OCI-M2 (cell line): ENCODE data around the gene PCSK2.

Experiments used
- DNase-seq: peaks from one replicate; lab custom pipeline; 2025; ENCODE audit not compliant: unreplicated experiment; lab: John Stamatoyannopoulos, UW

Gene PCSK2

GRCh38 chr20:17470973-17471372 is 244.1 kb downstream of the PCSK2 start:
- DNase-seq = no peak

- no peak for DNase-seq
These were observed 244.9 kb downstream of the PCSK2 start for GRCh38 chr20:17471606-17472187.

GRCh38 chr20:17473659-17474058 is 246.8 kb downstream of the PCSK2 start:
- DNase-seq = no peak

- no peak for DNase-seq
These were observed 252.3 kb downstream of the PCSK2 start for GRCh38 chr20:17479063-17479657.

- no peak for DNase-seq
These were observed 253.9 kb downstream of the PCSK2 start for GRCh38 chr20:17480696-17481095.

GRCh38 chr20:17481661-17482060 is 254.8 kb downstream of the PCSK2 start:
- DNase-seq = no peak

- DNase-seq = no peak
These were observed 255.7 kb downstream of the PCSK2 start for GRCh38 chr20:17482536-17482935.

GRCh38 chr20:17485017-17485416 is 258.2 kb downstream of the PCSK2 start:
- no peak for DNase-seq

GRCh38 chr20:17488916-17489600 is 262.2 kb downstream of the PCSK2 start:
- DNase-seq = no peak

GRCh38 chr20:17490501-17490900 is 263.7 kb downstream of the PCSK2 start:
- no peak for DNase-seq

- DNase-seq = no peak
These were observed 264.2 kb downstream of the PCSK2 start for GRCh38 chr20:17491041-17491440.

- no peak for DNase-seq
These were observed 264.6 kb downstream of the PCSK2 start for GRCh38 chr20:17491488-17491887.

GRCh38 chr20:17493173-17493572 is 266.3 kb downstream of the PCSK2 start:
- no peak for DNase-seq

- no peak for DNase-seq
These were observed 267.4 kb downstream of the PCSK2 start for GRCh38 chr20:17494201-17494600.

- no peak for DNase-seq
These were observed 269.0 kb downstream of the PCSK2 start for GRCh38 chr20:17495826-17496225.

- no peak for DNase-seq
These were observed 271.2 kb downstream of the PCSK2 start for GRCh38 chr20:17497821-17498580.

- DNase-seq = no peak
These were observed 271.8 kb downstream of the PCSK2 start for GRCh38 chr20:17498641-17499040.

- DNase-seq = no peak
These were observed 272.2 kb downstream of the PCSK2 start for GRCh38 chr20:17499041-17499440.

GRCh38 chr20:17500271-17500670 is 273.4 kb downstream of the PCSK2 start:
- DNase-seq = no peak

- DNase-seq = no peak
These were observed 274.0 kb downstream of the PCSK2 start for GRCh38 chr20:17500826-17501225.

- no peak for DNase-seq
These were observed 274.9 kb downstream of the PCSK2 start for GRCh38 chr20:17501701-17502100.

GRCh38 chr20:17502105-17502504 is 275.3 kb downstream of the PCSK2 start:
- no peak for DNase-seq
